NCI-H460 (cell line): ENCODE data around the gene SGK1. TPM values are rescaled to one million over a fixed set of nuclear protein-coding genes. Genes with fewer than 3 reads are reported as not detected.

ENCODE experiments used
- DNase-seq: peaks from one replicate; pipeline ENCODE4 v3.0.0-alpha.2; 2016; ENCODE audit warnings: low read depth; ENCODE audit errors: extremely low read depth
- total RNA-seq: library from RNA; depleted of rRNA; stranded (reverse); fragments of >200 nt; shearing (Covaris generic); gene quantifications from 2 replicates; pipeline ENCODE4 v1.2.3, GENCODE V29; 2014

Gene SGK1
- total RNA-seq, 1 experiment from 2014 or later, result 110 TPM

DNA sequence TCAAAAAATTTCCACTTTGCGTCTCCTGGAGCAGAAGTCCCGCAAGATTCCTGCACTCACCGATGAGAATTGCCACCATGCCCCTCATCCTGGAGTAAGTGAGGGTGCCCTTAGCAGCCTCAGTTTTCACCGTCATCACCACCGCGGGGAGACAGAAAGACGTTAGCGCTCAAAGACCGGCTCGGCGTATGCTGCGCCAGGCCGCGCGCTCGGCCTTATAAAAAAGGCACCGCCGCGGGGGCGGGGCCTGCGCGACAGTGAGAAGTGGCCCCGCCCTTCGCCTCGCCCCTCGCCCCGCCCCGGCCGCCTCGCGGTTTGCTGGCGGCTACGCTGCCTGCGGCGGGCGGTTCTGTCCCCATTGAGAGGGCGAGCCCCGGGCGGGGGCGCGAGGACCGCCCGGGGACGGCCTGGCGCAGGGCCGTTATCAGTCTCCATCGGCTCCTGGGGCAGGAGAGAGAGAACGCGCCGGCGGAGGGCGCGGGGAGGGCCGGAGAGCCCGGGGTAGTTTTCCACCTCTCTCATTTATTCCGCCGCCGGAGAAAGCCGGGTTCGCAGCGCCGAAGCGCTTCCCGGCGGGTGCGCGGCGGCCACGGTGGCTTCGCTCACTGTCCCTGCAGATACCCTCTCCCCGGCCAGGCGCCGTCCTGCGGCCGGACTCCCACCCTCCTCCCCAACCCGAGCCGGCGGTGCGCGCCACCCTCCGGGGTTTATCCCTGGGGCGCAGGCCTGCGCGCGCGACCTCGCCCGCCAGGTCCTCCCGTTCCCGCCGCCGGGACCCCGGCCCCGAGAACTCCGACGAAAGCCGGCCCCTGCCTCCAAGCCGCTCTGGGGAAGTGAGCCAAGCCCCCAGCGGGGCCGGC is 143.0 kb downstream of the SGK1 start:
- DNase-seq, result peak; percentile 75

DNA sequence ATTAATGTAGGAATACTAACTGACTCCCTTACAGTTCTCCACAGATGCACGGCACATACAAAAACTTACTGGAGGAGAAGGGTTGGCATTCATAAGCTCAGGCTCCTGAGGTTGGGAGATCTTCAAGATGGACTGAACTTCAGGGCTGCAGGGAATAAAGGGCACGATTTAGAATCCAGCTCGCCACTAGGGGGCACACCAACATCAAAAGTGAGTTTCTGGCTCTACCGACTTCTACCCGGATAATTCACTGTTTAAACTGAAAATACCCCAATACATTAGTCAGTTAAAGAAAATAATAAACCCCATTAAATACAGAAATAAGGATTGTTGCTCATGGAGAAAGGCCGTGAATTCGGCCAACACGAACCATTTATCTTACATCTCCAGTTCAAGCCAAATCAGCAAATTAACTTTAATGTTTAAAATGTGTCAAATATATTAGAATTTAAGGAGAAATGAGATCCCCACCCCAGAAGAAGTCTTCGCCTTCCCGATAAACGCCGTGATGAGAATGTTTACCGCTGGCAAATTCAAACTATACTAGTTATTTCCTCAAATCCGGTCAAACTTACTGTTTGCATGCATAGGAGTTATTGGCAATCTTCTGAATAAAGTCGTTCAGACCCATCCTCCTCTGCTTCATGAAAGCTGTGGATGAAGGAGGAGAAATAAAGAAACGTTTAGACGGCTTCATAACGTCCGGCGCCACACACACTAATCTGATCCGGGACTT is 143.8 kb downstream of the SGK1 start:
- DNase-seq, result peak; percentile 78

DNA sequence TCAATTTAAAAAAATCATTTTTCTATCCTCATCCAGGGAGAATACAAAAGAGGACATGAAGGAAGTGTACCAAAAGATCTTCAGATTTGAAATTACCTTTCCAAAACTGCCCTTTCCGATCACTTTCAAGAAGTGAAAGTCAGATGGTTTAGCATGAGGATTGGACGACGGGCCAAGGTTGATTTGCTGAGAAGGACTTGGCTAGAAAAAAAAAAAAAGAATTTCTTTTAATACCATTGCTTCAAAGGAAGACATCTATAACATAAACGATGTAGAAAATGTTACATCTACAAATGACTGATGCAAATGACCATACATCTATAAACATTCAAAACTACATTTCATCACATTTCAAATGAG is 144.6 kb downstream of the SGK1 start:
- no peak for DNase-seq

DNA sequence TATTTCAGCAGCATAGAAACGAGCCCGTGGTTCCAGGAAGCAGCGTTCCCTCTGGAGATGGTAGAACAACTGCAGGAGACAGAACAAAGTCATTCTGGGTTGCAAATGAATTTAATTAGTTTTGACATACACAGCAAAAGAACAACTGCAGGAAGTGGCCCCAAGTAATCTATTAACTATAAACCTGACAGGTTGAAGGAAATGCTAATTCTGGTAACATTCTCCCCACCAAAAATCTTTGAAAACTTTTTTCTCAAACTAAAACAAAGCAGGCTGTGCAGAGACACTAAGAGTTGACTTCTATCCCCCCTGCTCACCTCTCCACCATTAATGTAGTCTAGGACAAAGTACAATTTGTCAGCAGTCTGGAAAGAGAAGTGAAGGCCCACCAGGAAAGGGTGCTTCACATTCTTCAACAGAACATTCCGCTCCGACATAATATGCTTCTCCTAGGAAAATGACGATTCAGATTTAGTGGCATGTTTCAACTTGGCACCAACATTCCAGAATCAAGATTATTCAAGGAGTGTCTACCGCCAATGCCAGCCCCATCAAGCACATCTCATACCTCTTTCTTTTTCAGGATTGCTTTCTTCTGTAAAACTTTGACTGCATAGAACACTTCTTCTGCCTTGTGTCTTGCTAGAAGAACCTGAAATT is 145.1 kb downstream of the SGK1 start:
- DNase-seq, result no peak

DNA sequence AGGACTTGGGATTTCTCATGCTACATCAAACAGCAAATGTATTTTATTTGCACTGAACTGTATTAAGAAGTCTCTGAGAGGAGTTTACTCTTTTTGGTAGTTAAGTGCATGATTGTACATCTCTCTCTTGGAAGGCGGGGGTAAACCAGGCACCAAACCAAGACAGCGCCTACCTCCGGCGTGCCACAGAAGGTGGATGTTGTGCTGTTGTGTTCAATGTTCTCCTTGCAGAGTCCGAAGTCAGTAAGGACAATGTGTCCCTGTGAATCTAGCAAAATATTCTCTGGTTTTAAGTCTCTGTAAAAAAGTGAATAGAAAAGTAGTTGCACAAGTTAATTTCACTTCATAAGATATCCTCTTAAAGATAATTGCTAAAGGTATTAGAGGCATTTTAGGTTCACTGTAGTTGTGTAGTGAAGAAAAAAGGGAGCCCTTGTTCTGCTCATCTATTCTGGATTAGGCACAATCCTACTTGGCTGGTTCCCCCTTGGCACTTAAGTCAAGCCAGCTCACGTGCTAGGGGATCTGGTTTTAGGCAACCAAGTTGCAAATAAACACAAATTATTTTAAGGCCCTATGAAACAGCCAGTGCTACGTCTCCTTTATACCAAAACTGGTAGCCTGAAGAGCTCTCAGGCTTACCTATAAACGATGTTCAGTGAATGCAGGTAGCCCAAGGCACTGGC is 145.7 kb downstream of the SGK1 start:
- DNase-seq, result no peak

DNA sequence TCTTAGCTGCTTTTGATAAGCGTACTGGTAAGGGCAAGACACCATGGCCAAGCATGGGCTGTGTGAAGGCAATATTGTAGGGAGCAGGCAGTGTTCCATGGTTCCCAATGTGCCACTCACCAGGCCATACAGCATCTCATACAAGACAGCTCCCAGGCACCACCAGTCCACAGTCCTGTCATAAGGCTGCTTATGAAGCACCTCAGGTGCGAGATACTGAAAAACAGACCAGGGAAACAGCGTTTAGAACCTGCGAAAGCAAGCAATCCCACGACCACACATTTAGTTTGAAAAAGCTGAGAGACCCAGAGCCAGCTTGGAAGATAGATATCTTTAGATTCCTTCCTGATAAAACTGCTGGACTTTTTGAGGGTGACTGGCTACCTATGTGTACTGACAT is 146.4 kb downstream of the SGK1 start:
- no peak for DNase-seq

DNA sequence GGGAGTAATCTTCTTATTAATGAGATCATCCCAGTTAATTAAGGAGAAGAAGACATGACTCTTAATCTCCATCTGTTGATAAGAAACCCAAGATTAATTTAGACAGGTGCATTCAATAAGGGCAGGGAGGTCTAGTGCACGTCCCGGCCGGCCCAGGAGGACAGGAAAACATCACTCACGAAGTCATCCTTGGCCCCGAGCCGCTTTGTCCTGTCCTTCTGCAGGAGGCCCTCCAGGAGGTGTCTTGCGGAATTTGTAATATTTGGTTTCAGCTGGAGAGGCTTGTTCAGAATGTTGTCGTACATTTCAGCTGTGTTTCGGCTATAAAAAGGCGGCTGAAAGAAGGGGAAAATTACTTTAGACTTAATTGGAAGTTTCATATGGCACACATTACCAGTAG is 147.1 kb downstream of the SGK1 start:
- no peak for DNase-seq

DNA sequence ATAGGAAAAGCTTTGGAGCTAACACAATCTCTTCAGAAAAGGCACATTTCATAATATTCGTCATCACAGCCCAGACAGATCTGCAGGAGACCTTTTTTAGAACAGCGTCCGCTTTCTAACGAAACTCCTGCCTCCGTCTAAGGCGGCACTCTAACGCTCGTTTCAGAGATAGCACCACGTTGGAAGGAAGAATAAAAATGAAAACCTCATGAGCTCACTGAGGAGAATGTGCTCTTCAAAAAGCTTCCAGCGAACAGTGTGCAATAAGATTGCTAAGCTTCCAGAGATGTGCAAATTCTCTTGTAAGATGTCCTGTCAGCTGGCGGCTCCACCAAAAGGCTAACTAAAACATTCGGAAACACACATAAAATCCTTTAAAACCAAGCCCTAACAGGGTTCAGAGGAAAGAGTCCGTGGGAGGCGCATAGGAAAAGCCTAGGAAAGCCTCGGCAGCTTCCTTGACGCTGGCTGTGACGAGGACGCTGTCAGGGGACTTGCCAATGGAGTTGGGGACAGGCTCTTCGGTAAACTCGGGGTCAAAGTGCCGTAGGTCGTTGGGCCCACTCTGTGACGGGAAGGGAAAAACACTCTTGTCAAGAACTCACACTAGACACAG is 147.9 kb downstream of the SGK1 start:
- DNase-seq, result no peak

DNA sequence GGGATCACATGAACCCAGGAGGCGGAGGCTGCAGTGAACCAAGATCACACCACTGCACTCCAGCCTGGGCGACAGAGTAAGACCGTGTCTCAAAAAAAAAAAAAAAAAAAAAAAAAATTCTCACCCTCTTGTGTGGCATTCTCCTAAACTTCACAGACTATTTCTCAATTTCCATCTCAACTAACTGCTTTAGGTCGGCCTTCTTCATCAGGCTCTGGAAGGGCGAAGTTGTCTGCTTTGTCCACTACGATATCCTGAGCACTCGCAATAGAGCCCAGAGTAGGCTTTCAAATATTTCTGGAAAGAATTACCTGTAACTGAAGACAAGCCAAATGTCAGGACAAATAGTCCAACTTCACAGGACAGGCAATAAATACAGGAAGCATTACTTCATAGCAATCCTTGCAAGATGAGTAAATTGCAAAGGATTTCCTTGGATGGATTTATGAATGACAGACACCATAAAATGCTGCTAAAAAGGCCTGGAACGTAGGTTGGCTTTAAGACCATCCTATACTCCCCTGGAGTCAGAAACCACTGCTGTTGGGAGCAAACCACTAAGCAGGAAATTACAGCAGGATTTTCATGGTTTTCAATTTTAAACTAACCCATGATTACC is 149.2 kb downstream of the SGK1 start:
- DNase-seq, result no peak

DNA sequence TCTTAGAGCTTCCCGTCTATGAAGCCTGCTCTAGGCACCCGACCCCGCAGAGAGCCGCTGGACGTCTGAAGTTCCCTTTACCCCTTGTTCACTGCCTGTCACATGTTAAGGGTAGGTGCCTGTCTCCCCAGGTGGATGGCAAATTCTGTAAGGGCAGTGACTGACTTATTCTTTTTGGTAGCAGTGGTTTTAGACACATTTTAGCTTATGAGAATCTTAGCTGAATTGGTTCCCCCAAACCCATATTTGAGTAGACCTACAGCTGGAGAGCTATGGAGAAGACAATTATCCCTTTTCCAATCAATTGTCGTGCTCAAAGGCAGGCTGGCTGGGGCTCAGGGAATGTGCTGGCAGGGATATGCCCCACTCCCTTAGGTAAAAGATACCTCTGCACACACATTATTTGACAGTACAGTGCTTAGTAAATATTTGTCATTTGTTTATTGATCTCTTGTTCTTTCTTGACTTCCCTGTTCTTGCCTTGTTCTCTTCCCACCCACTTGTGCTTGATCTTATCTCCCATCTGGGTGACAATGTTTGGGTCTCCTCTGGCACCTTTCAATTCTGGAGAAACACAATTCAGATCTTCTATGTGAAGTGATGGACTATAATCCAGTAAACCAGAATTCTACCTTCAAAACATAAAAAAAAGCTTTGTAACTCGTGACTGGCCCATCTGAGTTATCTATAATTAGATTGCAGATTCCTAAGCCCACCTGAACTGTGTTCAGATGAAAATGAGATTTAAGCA is 151.2 kb downstream of the SGK1 start:
- DNase-seq, result no peak

DNA sequence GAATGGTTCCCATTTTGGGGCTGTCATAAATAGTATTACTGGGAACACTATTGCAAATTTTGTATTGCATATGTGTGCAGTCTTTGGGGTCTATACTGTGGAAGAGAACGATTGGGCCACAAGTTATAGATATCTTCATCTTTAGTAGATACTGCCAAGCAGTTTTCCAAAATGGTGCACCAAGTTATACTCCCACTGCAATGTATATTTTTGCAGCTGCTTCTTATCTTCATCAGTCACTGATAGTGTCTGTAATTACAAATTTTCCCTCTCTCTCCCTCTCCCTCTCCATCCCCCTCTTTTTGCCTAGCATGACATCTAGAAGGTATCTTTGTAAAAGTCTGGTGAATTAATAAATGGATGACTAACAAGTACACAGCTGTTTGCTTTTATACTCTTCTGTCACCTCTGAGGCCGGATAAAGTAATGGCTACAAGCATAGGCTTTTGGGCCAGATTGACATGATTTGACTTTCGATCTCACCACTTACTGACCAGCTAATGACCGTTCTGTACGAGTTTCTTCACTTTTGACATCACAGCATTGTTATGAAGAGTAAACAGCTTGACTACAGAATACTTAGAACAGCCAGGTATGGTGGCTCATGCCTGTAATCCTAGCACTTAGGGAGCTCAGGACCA is 152.2 kb downstream of the SGK1 start:
- no peak for DNase-seq

DNA sequence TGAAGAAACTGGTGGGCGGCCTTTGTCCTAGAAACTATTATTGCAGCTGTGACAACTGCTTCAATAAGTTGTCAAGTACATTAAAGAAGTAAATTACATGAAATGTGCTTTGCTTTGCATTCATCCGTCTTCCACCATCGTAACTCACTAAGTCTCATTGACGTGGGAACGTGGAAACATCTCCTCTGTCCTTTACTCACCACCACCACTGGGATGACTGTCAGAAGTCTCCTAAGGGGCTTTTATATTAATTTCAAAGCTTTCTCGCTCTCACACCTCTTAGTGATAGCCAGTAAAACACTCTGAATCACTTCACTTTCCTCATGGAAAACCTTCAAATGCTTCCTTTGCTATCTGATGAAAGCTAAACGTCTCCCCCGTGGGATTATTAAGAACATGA is 153.6 kb downstream of the SGK1 start:
- no peak for DNase-seq

DNA sequence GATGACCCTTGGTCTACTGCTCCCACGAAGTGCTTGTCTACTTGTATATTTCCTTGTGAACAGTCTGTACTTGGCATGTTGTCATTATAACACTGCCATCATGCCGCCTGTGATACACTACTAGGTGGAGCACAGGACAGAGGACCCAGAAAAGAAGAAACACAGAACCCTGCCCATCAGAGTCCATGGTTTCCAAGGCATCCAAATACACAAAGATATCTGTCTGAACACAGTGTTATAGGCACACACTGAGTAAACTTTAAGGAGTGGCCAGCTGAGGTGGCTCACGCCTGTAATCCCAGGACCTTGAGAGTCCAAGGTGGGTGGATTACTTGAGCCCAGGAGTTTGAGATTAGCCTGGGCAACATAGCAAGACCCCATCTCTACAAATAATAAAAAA is 155.0 kb downstream of the SGK1 start:
- no peak for DNase-seq

DNA sequence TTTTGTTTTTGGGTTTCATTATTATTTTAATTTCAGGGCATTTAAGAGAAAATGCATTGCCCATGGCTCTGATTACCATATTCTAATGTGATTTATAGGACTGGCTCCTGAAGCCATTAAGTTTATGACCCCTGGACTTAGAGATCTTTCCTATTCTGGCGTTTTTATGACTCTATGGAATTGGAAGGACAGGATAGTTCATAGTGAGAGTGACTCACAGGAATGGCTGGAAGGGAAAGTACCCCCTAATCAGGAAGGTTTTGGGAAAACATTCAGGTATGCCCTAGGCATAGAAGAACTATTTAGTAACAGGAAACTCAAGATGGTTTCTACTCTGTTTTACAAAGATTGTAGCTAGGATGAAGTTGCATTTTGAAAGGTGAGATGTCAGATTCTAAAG is 156.9 kb downstream of the SGK1 start:
- DNase-seq, result no peak

DNA sequence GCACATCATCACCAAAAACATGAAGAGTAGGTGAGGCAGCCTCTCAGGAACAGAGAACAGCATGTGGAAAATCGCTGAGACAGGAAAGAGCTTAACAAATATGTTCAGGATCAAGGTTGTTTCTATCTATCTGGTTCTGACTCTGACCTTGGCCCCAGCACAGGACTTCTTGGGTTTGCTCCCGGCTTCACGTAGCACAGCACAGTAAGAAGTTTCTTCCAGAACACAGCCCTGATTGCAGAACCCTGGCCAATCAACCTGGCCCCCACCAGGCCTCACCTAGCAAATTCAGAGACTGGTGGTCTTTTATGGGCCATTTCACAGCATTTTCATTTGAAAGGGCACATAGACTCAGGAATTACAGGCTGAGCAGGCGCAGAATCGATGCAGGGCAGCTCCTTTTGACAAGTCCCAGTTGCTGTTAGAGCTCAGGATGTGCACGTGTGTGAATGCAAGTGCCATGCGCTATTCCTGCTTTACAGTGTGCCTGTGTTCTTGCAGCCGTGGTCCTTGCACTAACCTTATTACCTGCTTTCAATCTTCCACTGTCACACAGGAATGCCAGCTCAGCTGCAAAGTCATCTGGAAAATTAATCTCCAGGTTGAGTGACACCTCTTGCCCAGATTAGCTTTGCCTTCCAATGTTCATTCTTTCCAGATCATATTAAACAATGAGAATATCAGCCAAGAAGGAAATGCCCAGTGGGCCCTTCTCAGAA is 165.0 kb downstream of the SGK1 start:
- DNase-seq, result no peak

DNA sequence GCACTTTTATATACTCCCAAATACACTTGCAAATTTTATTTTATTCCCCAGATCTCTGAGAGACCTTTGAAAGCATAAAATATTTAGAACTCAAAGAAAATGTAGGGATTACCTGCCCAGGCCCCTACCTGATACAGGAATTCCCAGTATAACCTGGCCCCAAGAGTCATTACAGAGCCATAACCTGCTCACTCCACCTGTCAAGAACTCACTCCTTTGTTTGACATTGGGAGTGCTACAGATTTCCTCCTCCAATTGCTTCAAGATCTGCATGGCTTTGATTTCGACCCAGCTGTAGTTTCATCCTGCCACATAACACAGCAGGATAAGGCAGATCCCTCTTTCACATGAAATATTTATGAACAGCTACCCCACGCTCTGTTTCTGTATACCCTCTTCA is 169.3 kb downstream of the SGK1 start:
- DNase-seq, result no peak

DNA sequence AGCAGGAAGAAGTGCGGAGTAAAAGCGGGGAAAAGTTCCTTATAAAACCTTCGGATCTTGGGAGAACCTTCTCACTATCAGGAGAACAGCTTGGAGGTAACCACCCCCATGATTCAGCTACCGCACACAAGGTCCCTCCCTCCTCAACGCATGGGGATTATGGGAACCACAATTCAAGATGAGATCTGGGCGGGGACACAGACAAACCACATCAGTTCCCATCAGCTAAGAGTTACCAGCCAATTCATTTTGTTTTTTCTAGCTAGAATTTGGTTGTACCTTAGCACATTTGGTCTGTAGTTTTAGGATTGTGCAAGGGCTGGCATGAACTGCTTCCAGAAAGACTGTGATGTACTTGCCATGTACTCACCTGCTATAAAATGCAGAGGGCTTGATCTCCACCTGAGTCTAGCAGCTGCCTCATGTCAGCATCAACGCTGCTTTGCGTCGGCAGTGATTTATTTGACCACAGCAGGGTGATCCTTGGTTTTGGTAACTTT is 170.8 kb downstream of the SGK1 start:
- DNase-seq, result no peak
